GM18505 (cell line): ENCODE data around the gene LHPP.

Experiments
- ATAC-seq: cut with Tn5 transposase; IDR thresholded peaks from one replicate; pipeline ENCODE4 v1.9.1; 2021; ENCODE audit not compliant: unreplicated experiment
- POLR2A ChIP-seq: IDR thresholded peaks from 4 replicates; pipeline ENCODE4 v1.6.1; 2011; ENCODE audit warnings: borderline replicate concordance; ENCODE audit not compliant: insufficient read depth, insufficient read length; ENCODE audit errors: extremely low read depth

LHPP gene

DNA sequence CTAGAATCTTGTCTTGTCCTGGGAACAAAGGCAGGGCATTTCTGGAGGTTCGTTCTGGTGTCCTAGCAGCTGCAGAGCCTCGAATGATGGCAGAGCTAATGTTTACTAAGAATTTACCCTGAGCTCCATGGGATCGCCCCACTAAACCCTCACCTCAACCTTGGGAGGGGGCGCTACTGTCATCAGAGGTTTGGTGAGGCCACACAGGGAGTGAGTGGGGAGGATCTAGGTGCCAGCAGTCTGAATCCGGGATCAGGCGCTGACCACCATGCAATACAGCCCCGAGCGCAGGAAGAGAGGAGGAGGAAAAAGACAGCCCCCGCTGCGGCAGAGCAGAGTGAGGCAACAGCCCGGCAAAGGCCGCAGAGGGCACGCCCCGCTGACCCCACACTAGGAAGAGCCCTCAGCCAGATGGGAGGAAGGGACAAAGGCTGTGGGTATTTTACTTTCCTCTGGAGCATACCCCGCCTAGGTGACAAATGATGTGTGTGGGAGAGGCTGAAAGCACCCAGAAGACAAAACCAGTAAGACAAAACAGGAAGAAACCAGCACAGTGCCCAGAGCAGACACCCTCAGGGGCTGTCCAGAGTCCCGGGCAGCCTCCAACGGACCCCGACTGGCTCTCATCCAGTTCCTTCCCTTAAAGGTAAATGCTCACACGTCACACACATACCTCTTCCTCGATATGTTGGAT is 179.1 kb downstream of the LHPP start:
- peak; percentile 34 for TF ChIP-seq POLR2A
- ATAC-seq: no peak

- TF ChIP-seq POLR2A: no peak
- ATAC-seq: no peak
Measured at GRCh38 chr10:124641282-124642087, 179.9 kb downstream of the LHPP start.

- no peak for ATAC-seq
- TF ChIP-seq POLR2A: no peak
Measured at GRCh38 chr10:124642088-124642710, 180.6 kb downstream of the LHPP start.

DNA sequence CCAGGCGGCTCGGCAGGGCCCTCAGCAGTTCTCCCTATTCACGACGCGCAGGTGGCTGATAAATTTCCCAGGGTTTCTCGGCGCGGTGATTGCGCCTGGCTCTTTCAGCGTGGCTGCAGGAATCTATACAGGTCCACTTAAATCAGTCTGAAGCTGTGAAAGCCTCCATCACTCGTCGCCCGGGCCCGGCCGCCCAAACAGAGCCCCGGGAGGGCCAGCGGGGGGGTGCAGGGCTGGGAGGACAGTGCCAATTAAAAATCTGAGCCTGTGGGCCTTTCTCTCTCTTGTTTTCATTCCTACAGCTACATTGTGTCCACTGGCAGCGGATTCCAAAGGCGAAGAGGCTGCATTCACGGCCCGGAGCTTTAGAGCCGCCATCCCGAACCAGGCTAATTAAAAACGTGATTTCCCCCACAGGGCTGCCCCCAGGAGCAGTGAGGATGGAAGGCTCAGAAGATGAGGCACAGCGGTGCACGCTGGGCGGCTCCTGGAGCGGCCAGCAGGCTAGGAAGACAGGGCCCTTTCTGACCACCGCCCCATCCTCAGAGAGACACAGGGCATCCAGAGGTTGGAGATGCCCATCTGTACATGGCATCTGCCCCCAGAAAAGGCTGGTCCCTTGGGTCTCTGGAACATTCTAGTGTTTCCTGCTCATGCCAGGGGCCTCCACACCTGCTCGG is 181.8 kb downstream of the LHPP start:
- ATAC-seq: no peak
- TF ChIP-seq POLR2A: no peak

DNA sequence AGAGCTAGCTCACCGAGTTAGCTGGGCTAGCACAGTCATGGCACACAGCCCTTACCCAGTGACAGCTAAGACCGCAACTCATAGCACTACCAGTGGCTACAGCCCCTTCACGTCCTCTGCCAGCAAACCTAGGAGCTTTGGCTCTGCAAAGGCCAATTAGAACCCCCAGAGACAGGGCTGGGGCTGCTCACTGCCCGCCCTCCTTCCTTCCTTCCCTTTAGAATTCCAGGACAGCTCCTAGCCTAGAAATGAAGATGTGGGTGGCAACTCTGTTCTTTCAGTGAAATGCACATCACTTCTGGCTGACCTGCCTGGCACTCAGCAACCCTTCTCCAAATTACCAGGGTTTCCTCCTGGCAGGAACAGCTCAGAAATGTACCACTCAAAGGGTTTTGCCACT is 182.6 kb downstream of the LHPP start:
- no peak for ATAC-seq
- no peak for TF ChIP-seq POLR2A

DNA sequence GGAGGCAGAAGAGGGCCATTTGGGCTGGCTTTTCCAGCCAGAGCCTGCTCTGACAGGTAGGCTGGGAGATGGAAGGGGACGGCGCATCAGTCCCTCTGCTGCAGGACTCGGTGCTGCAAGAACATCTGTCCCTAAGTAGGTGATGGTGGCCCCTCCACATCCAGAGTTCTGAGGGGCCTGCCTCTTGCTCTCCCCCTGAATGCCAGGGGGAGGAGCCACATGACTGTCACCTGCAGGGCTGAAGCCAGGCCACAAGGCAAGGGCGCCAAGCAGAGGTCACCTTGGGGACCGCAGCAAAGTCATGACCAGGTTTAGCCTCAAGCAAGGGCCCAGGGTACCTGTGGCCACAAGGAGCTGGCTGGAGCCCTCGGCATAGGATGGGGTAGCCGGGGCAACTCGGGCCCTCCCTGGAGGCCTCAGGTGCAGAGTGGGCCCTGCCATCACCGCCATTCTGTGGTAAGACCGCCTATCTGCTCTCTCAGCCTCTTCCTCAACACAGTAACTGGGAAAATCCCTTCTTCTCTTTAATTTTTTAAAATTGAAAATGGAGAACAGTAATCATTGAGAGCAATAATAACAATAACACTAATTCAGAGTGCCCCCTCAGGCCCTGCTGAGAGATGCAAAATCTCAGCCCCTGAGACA is 183.3 kb downstream of the LHPP start:
- TF ChIP-seq POLR2A: no peak
- ATAC-seq: no peak

DNA sequence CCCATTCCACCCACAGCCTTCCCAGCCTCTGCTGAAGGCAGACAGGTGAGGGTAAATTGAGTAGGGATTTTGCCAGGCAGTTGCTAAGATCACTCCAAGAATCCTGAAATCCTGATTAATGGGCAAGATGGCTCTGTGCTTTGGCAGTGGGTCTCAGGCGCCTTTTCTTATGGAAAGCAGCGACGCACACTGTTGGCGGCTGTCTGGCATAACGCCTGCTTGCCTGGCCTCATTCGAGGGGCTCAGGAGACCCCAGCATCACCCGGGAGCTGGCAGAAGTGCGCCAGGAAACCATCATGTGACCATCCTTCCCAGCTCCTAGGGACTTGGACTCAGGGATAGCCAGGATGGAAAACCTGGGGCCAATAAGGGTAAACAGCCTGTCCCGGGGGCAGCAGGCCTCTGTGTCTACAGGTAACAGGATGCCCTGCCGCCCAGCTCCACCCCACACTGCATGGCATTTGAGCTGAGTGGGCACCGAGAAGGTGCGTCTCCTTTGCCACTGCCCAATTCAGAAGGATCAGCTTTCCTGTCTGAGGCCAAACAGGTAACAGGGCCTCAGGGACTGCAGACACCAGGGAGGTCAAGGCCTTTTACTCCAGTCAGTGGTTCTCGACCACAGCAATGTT is 184.0 kb downstream of the LHPP start:
- ATAC-seq: no peak
- no peak for TF ChIP-seq POLR2A

- no peak for TF ChIP-seq POLR2A
- ATAC-seq: no peak
Measured at GRCh38 chr10:124646483-124647352, 185.1 kb downstream of the LHPP start.

- peak; percentile 62 for ATAC-seq
- TF ChIP-seq POLR2A: peak; percentile 35
Measured at GRCh38 chr10:124647421-124648130, 186.0 kb downstream of the LHPP start.

- no peak for TF ChIP-seq POLR2A
- no peak for ATAC-seq
Measured at GRCh38 chr10:124648131-124648475, 186.5 kb downstream of the LHPP start.

- no peak for ATAC-seq
- TF ChIP-seq POLR2A: no peak
Measured at GRCh38 chr10:124648738-124649137, 187.1 kb downstream of the LHPP start.

GRCh38 chr10:124649214-124649613 is 187.6 kb downstream of the LHPP start:
- ATAC-seq: no peak
- TF ChIP-seq POLR2A: no peak

GRCh38 chr10:124650263-124650662 is 188.6 kb downstream of the LHPP start:
- no peak for ATAC-seq
- no peak for TF ChIP-seq POLR2A
